GM12873 (cell line): ENCODE data around the gene ZNF746.
A peak's percentile ranks its signal among the peaks of the same experiment; 100 is the strongest.

Source experiments
- TF ChIP-seq, protein P1 (sequence below): IDR thresholded peaks from 2 replicates; pipeline ENCODE4 v1.5.1; 2012; ENCODE audit warnings: low read depth, mild to moderate bottlenecking, moderate library complexity, low read length, control low read depth; ENCODE audit not compliant: insufficient read depth; ENCODE audit errors: missing control alignments

The ZNF746 gene

GRCh38 chr7:149475121-149476045 lies 22.2 kb downstream of the ZNF746 start:
- TF ChIP-seq, protein P1, sequence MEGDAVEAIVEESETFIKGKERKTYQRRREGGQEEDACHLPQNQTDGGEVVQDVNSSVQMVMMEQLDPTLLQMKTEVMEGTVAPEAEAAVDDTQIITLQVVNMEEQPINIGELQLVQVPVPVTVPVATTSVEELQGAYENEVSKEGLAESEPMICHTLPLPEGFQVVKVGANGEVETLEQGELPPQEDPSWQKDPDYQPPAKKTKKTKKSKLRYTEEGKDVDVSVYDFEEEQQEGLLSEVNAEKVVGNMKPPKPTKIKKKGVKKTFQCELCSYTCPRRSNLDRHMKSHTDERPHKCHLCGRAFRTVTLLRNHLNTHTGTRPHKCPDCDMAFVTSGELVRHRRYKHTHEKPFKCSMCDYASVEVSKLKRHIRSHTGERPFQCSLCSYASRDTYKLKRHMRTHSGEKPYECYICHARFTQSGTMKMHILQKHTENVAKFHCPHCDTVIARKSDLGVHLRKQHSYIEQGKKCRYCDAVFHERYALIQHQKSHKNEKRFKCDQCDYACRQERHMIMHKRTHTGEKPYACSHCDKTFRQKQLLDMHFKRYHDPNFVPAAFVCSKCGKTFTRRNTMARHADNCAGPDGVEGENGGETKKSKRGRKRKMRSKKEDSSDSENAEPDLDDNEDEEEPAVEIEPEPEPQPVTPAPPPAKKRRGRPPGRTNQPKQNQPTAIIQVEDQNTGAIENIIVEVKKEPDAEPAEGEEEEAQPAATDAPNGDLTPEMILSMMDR = no peak

- TF ChIP-seq, protein P1 = peak; percentile 7
These were observed 23.1 kb downstream of the ZNF746 start for GRCh38 chr7:149474309-149475120.

GRCh38 chr7:149473251-149473650 lies 24.4 kb downstream of the ZNF746 start:
- TF ChIP-seq, protein P1 = no peak

- TF ChIP-seq, protein P1 = no peak
These were observed 26.2 kb downstream of the ZNF746 start for GRCh38 chr7:149471289-149471953.

DNA sequence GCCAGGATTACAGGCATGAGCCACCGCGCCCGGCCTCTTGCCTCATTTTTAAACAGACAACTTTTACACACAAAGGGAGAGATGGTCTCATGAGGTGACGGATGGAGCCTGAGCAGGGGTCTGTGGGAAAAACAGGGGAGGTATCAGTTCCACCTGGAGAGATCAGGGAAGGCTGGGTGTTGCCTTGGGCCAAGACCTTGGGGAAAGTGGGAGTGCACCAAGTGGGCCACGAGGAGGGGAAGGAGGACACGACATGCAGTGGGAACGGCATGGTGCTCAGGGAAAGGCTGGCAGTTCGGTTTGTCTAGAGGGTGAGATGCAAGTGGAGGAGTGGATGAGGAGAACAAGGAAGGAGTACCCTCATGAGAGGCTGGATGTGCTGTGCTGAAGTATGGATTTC lies 27.8 kb downstream of the ZNF746 start:
- TF ChIP-seq, protein P1 = no peak

DNA sequence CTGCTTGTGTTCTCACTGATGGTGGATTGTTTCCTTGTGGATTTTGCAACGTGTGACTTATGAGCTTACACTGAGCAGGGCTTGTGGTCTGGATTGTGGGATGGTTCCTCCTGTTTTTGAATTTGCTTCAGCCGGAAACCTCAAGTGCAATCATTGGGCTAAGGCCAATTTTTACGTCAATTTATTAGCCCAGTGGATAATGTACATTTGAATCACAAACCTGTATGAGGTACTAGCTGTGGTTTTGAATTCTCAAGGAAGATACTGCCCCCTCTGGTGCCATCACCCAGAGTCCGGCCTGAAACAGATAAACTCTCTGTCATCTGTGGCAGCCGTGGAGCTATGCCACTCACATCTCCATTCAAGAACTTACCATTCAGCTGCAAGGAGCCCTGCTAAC lies 29.4 kb downstream of the ZNF746 start:
- TF ChIP-seq, protein P1 = no peak
